ENCODE measurements around the gene SLC37A1.

SLC37A1 gene

DNA sequence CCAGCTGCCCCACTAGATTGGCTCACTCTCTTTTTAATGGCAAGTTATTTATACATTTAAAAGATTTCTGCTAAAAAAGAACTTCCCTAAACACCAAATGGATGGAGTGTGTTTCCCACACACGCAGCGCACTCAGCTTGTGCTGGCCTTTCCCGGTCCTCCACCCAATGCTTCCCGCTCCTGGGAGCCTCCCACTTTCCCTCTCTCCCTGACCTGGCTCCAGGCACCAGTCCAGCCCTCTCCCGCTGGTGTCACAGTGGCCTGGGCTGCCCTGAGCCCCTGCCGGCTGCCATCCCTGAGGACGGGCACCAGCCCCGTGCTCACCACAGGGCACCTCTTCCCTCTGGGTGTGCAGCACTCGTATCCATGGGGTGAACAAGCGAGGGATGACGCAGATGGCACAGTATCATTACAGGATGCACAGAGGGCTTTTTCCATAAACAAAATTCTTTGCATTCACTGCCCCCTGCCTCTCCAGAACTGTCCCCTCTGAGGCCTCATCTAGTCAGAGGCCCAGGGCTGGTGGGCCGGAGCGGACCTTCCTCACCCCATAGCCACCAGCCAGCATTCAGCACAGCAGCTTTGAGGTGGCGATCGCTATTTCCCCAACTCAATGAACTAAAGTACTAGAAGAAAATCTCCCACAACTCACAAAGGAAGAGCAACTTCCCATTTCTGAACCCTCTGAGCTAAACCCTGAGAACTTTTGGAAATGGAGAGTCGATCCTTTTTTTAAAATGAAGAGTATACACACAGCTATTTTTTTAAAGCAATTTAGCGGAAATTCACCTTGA, 68.5 kb downstream of the SLC37A1 start:
- Histone ChIP-seq H3K79me2 (ENCODE audit: insufficient read depth, low read length) (no peaks in the 10 kb centered on the region), H3K27me3 (ENCODE audit: insufficient read depth, low read length, poor library complexity) (no peaks in the 10 kb centered on the region)

DNA sequence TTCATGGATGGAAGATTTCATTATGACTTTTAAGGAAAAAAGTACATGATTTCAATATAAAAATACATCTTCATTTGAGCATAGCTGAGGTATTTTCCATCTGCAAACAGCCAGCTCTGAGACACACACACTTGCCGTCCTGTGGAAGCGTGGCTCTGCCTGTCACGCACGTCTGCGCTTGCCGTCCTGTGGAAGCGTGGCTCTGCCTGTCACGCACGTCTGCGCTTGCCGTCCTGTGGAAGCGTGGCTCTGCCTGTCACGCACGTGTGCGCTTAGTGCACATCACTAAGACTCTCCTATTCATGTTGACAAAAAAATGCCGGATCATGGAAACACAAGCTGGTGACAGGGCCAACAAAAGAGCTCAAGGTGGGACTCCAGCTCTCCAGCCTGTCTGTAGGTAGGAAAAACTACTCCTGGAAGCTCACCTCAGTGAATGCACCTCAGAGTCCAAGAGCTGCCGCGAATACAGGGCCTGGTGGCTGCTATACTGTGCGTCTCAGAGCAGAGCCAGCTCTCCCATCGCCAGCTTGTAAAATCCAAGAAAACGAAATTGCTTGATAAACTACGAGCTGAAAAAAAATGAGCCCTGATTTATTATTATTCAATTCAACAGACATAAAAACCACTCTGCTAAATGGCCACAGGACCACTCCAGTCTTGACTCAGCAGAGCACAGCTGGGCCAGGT, 69.3 kb downstream of the SLC37A1 start:
- Histone ChIP-seq H3K4me1 (ENCODE audit: insufficient read depth, low read length) (no peaks in the 10 kb centered on the region), H3K4me3 (ENCODE audit: low read depth in 1 of 2, low read length in 2 of 2) (no peak overlapping the region), H2AFZ (ENCODE audit: low read depth, low read length) (no peak overlapping the region), H3K79me2 (ENCODE audit: insufficient read depth, low read length) (no peaks in the 10 kb centered on the region), H3K36me3 (ENCODE audit: insufficient read depth, low read length) (no peaks in the 10 kb centered on the region), H3K9me3 (ENCODE audit: insufficient read depth, low read length, severe bottlenecking) (no peaks in the 10 kb centered on the region), H3K9ac (ENCODE audit: low read depth, low read length) (no peak overlapping the region), H3K4me2 (ENCODE audit: insufficient read depth, low read length) (no peak overlapping the region), H3K27me3 (ENCODE audit: insufficient read depth, low read length, poor library complexity) (no peaks in the 10 kb centered on the region), H3K27ac (ENCODE audit: low read length) (no peak overlapping the region), H4K20me1 (ENCODE audit: insufficient read depth, low read length) (no peaks in the 10 kb centered on the region; the same call in 1 of the 2 replicates)
- no peak for TF ChIP-seq EZH2 (IDR thresholded peaks at IDR 0.05; ENCODE audit: borderline replicate concordance, low read depth, low read length, severe bottlenecking)
- TF ChIP-seq, protein P1, sequence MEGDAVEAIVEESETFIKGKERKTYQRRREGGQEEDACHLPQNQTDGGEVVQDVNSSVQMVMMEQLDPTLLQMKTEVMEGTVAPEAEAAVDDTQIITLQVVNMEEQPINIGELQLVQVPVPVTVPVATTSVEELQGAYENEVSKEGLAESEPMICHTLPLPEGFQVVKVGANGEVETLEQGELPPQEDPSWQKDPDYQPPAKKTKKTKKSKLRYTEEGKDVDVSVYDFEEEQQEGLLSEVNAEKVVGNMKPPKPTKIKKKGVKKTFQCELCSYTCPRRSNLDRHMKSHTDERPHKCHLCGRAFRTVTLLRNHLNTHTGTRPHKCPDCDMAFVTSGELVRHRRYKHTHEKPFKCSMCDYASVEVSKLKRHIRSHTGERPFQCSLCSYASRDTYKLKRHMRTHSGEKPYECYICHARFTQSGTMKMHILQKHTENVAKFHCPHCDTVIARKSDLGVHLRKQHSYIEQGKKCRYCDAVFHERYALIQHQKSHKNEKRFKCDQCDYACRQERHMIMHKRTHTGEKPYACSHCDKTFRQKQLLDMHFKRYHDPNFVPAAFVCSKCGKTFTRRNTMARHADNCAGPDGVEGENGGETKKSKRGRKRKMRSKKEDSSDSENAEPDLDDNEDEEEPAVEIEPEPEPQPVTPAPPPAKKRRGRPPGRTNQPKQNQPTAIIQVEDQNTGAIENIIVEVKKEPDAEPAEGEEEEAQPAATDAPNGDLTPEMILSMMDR (IDR thresholded peaks at IDR 0.05; ENCODE audit: borderline replicate concordance, extremely low read depth, low read length, poor library complexity, severe bottlenecking): no peak
- ATAC-seq (ENCODE audit: insufficient read depth, low read depth) (no peak), DNase-seq (no peak)

More for the DNA sequence above, 68.5 kb downstream of the SLC37A1 start:
- no peak overlapping the region for H3K27ac ChIP-seq (ENCODE audit: low read length)
- H3K4me1 ChIP-seq (ENCODE audit: insufficient read depth, low read length): no peaks in the 10 kb centered on the region
- DNase-seq: no peak
- no peak for ATAC-seq (ENCODE audit: insufficient read depth, low read depth)
- TF ChIP-seq EZH2 (IDR thresholded peaks at IDR 0.05; ENCODE audit: borderline replicate concordance, low read depth, low read length, severe bottlenecking): no peak
- TF ChIP-seq, protein P1 (IDR thresholded peaks at IDR 0.05; ENCODE audit: borderline replicate concordance, extremely low read depth, low read length, poor library complexity, severe bottlenecking): no peak
- H3K4me2 ChIP-seq (ENCODE audit: insufficient read depth, low read length): no peak overlapping the region
- H3K36me3 ChIP-seq (ENCODE audit: insufficient read depth, low read length): no peaks in the 10 kb centered on the region
- no peak overlapping the region for H3K4me3 ChIP-seq (ENCODE audit: low read depth in 1 of 2, low read length in 2 of 2)
- no peaks in the 10 kb centered on the region; the same call in 1 of the 2 replicates for H4K20me1 ChIP-seq (ENCODE audit: insufficient read depth, low read length)
- H3K9me3 ChIP-seq (ENCODE audit: insufficient read depth, low read length, severe bottlenecking): no peaks in the 10 kb centered on the region
- H3K9ac ChIP-seq (ENCODE audit: low read depth, low read length): no peak overlapping the region
- no peak overlapping the region for H2AFZ ChIP-seq (ENCODE audit: low read depth, low read length)

DNA sequence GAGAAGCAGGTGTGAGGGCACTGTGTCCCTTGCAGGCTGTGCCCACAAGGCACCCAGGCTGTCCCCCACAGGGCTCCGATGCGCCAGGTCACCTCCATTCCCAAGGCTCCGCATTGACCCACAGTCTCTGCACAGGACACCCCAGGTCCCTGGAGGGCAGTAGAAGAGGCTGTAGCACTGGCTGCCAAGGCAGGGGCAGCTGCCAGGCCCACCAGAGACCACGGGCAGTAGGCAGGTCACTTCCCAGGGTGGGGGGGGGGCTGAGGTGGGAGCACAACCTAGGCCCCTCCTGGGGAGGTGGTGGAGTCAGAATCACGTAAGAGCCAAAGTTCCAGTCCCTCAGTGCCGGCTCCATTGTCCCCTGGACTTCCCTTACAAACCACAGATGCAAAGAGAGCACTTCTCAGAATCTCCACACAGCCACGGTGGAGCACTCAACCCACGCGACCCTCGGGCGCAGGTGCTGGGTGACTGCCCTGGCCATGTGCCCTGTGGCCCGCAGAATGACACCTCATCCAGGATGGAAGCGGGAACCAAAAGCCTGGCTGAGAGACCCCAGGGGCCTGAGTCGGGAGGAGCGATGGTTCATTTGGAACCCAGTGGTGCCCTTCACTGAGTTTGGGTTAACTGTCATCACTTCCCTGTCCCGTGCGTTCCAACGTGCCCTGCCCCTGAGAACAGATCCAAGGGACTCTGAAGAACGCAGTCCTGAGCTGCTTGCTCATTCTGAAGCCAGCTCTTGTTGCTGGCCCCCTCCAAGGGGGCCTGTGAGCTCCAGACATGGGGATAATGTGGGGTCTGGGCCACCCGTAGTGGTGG, 70.0 kb downstream of the SLC37A1 start:
- Histone ChIP-seq H3K79me2 (ENCODE audit: insufficient read depth, low read length) (no peaks in the 10 kb centered on the region), H3K9ac (ENCODE audit: low read depth, low read length) (no peak overlapping the region), H2AFZ (ENCODE audit: low read depth, low read length) (no peak overlapping the region), H3K4me2 (ENCODE audit: insufficient read depth, low read length) (no peak overlapping the region), H3K4me1 (ENCODE audit: insufficient read depth, low read length) (no peaks in the 10 kb centered on the region), H3K4me3 (ENCODE audit: low read depth in 1 of 2, low read length in 2 of 2) (no peak overlapping the region), H3K27me3 (ENCODE audit: insufficient read depth, low read length, poor library complexity) (no peaks in the 10 kb centered on the region), H3K27ac (ENCODE audit: low read length) (no peak overlapping the region), H3K9me3 (ENCODE audit: insufficient read depth, low read length, severe bottlenecking) (no peaks in the 10 kb centered on the region), H4K20me1 (ENCODE audit: insufficient read depth, low read length) (no peaks in the 10 kb centered on the region; the same call in 1 of the 2 replicates), H3K36me3 (ENCODE audit: insufficient read depth, low read length) (no peaks in the 10 kb centered on the region)
- no peak for ATAC-seq (ENCODE audit: insufficient read depth, low read depth)
- TF ChIP-seq EZH2 (IDR thresholded peaks at IDR 0.05; ENCODE audit: borderline replicate concordance, low read depth, low read length, severe bottlenecking): no peak
- TF ChIP-seq, protein P1 (IDR thresholded peaks at IDR 0.05; ENCODE audit: borderline replicate concordance, extremely low read depth, low read length, poor library complexity, severe bottlenecking): no peak
- DNase-seq: no peak
